Tibial nerve (tissue), 4 donors: Measurements from ENCODE around the gene MXI1. TPM values are rescaled to one million over a fixed set of nuclear protein-coding genes. Genes with fewer than 3 reads are reported as not detected.

Experiments used
- DNase-seq, 2 donors: peaks; one replicate each; pipeline ENCODE4 v3.0.0-alpha.2; 2019; ENCODE audit warnings: low spot score in 2 of 2
- H3K27ac ChIP-seq, 4 donors: fragments of 200-600 bp; sonication (generic) in 3 of 4; one replicate each; pipeline ENCODE4 v1.5.1; 2017 to 2019; ENCODE audit warnings: mild to moderate bottlenecking in 1 of 4
- H3K27me3 ChIP-seq, 2 donors: fragments of 200-600 bp; sonication (generic) in 1 of 2; one replicate each; pipeline versions ENCODE4 v1.5.1 to v1.6.0; 2017 to 2019
- H3K36me3 ChIP-seq, 3 donors: fragments of 200-600 bp; sonication (generic); one replicate each; pipeline ENCODE4 v1.5.1; 2018 to 2019
- H3K4me1 ChIP-seq, 4 donors: fragments of 200-600 bp; sonication (generic) in 3 of 4; one replicate each; pipeline ENCODE4 v1.5.1; 2017 to 2019
- H3K4me3 ChIP-seq, 4 donors: fragments of 200-600 bp; sonication (generic) in 3 of 4; one replicate each; pipeline ENCODE4 v1.5.1; 2017 to 2019; ENCODE audit warnings: mild to moderate bottlenecking in 1 of 4, moderate library complexity in 1 of 4
- H3K9me3 ChIP-seq, 4 donors: fragments of 200-600 bp; sonication (generic) in 3 of 4; one replicate each; pipeline ENCODE4 v1.5.1; 2017 to 2019
- EP300 ChIP-seq, 2 donors: sonication (generic); formaldehyde crosslinking; IDR thresholded peaks; one replicate each; pipeline ENCODE4 v1.6.1; 2017; ENCODE audit warnings: antibody characterized with exemption in 2 of 2, mild to moderate bottlenecking in 1 of 2
- POLR2A ChIP-seq, 2 donors: fragments of 450-650 bp; IDR thresholded peaks; one replicate each; pipeline ENCODE4 v1.6.1; 2017; ENCODE audit warnings: antibody characterized with exemption in 2 of 2, mild to moderate bottlenecking in 2 of 2, moderate library complexity in 2 of 2
- WGBS, 2 donors: methylation state at CpG; one replicate each; pipeline ENCODE4 v1.1.5; 2018; 5-methylcytosine and 5-hydroxymethylcytosine counted together
- total RNA-seq, 4 donors: library from RNA; depleted of rRNA; stranded (reverse); fragments of >200 nt; gene quantifications; one replicate each; pipeline ENCODE4 v1.1.0, GENCODE V29; 2016
- TF ChIP-seq, protein P1 (sequence below), 5 experiments: fragments of 200-600 bp in 3 of 5; fragments of 450-650 bp in 2 of 5; sonication (generic) in 3 of 5; IDR thresholded peaks; one replicate each; pipeline ENCODE4 v1.5.1; 2016 to 2019; ENCODE audit warnings: antibody characterized with exemption in 5 of 5, mild to moderate bottlenecking in 3 of 5, moderate library complexity in 2 of 5

MXI1 gene
- total RNA-seq, 4 donors from 2014 or later, result 103 to 131 (median 123) TPM

DNA sequence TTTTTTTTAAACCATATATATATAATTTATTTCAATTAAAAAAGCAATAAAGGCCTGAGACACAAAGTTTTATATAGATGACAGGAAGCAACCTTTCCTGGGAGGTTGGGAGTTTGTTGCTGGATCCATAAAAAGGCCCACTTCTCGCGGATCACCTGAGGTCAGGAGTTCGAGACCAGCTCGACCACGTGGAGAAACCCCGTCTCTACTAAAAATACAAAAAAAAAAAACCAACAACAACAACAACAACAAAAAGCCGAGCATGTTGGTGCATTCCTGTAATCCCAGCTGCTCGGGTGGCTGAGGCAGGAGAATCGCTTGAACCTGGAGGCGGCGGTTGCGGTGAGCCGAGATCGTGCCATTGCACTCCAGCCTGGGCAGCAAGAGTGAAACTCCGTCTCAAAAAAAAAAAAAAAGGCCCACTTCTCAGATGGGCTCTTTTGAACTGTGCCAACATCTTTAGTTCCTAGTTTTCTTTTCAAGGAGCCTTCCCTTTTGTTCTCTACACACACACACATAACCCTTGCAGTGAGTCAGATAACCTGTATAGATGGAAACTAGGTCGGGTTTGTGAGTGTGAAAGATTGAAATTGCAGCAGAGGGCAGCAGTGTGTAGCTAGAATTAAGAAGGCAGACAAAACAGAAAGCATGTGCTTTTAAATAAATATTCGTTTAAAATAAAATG is 98.5 kb downstream of the MXI1 start:
- 66 to 67% methylated on average over 17 of the region's 17 CpGs for WGBS, 2 donors
- H3K4me1 ChIP-seq, result peaks cover 0 to 38% (median 20%) of the 10 kb centered on the region in 4 donors
- no peaks in the 10 kb centered on the region for H3K9me3 ChIP-seq
- peak overlapping the region in 3 of 4 donors; percentile 88 to 94 (median 93) for H3K27ac ChIP-seq
- peak in 1 of 2 donors; percentile 69 for DNase-seq
- H3K27me3 ChIP-seq, result no peaks in the 10 kb centered on the region
- H3K4me3 ChIP-seq, result no peak overlapping the region
- H3K36me3 ChIP-seq, result peaks cover 0 to 19% (median 0%) of the 10 kb centered on the region in 3 donors
- TF ChIP-seq, protein P1, sequence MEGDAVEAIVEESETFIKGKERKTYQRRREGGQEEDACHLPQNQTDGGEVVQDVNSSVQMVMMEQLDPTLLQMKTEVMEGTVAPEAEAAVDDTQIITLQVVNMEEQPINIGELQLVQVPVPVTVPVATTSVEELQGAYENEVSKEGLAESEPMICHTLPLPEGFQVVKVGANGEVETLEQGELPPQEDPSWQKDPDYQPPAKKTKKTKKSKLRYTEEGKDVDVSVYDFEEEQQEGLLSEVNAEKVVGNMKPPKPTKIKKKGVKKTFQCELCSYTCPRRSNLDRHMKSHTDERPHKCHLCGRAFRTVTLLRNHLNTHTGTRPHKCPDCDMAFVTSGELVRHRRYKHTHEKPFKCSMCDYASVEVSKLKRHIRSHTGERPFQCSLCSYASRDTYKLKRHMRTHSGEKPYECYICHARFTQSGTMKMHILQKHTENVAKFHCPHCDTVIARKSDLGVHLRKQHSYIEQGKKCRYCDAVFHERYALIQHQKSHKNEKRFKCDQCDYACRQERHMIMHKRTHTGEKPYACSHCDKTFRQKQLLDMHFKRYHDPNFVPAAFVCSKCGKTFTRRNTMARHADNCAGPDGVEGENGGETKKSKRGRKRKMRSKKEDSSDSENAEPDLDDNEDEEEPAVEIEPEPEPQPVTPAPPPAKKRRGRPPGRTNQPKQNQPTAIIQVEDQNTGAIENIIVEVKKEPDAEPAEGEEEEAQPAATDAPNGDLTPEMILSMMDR (IDR thresholded peaks at IDR 0.05), result peak; percentile 47 to 76 (median 58)
- TF ChIP-seq EP300 (IDR thresholded peaks at IDR 0.05) (peak; percentile 28 to 34), POLR2A (IDR thresholded peaks at IDR 0.05) (no peak)

- 10 to 12% methylated on average over 2 of the region's 2 CpGs for WGBS, 2 donors
- Histone ChIP-seq H3K4me3 (no peak overlapping the region), H3K4me1 (peaks cover 0 to 36% (median 18%) of the 10 kb centered on the region in 4 donors), H3K27me3 (no peaks in the 10 kb centered on the region), H3K36me3 (peaks cover 0 to 14% (median 0%) of the 10 kb centered on the region in 3 donors), H3K9me3 (no peaks in the 10 kb centered on the region), H3K27ac (peak overlapping the region in 1 of 4 donors; percentile 94)
- TF ChIP-seq POLR2A (IDR thresholded peaks at IDR 0.05), result no peak
- TF ChIP-seq EP300 (IDR thresholded peaks at IDR 0.05), result no peak
- TF ChIP-seq, protein P1 (IDR thresholded peaks at IDR 0.05), result no peak
- no peak for DNase-seq
Measured at GRCh38 chr10:110306452-110306768, 99.0 kb downstream of the MXI1 start.

DNA sequence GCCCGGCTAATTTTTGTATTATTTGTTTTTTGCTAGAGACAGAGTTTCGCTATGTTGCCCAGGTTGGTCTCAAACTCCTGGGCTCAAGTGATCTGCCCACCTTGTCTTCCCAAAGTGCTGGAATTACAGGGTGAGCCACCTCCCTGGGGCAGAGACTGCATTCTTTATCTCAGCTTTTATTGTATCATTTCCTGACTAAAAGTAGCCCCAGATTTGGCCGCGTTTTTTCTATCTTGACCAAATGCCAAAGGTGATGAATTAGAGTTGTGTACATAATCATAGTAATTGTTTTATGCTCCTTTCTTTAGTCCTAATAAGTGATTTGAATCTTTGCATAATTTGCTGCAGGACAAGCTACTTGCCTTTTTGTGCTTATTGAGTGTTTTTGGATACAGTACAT is 100.4 kb downstream of the MXI1 start:
- 57 to 60% methylated on average over 4 of the region's 4 CpGs for WGBS, 2 donors
- H3K9me3 ChIP-seq, result no peaks in the 10 kb centered on the region
- no peak overlapping the region for H3K4me3 ChIP-seq
- H3K36me3 ChIP-seq, result peaks cover 0 to under 1% (median 0%) of the 10 kb centered on the region in 3 donors
- no peak for TF ChIP-seq EP300 (IDR thresholded peaks at IDR 0.05)
- TF ChIP-seq, protein P1 (IDR thresholded peaks at IDR 0.05), result no peak
- no peak for TF ChIP-seq POLR2A (IDR thresholded peaks at IDR 0.05)
- no peak overlapping the region for H3K27ac ChIP-seq
- peaks cover 0 to 25% (median 15%) of the 10 kb centered on the region in 4 donors for H3K4me1 ChIP-seq
- no peak for DNase-seq
- no peaks in the 10 kb centered on the region for H3K27me3 ChIP-seq

DNA sequence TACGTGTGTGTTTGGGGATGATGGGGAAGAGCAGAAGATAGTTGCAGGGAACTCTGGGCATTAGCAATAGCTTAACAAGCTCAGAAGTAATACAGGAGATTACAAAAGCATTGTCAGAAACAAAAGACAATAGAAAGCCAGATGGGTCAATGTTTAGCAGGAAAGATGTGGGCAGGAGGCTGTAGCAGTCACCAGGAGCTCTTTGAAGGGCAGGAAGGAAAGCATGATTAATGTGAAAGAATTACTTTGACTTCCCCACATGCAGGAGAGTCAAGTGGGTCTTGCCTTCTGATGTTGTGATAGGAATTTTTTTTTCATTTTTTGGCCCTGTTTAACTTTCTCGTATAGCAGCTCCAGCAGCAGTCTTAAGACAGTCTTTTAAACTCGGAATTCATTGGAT is 103.3 kb downstream of the MXI1 start:
- TF ChIP-seq EP300 (IDR thresholded peaks at IDR 0.05) (no peak), POLR2A (IDR thresholded peaks at IDR 0.05) (no peak)
- TF ChIP-seq, protein P1 (IDR thresholded peaks at IDR 0.05), result no peak
- DNase-seq, result no peak
- Histone ChIP-seq H3K4me3 (no peak overlapping the region), H3K27me3 (no peaks in the 10 kb centered on the region), H3K36me3 (no peaks in the 10 kb centered on the region), H3K4me1 (peaks cover 0 to 7% (median 2%) of the 10 kb centered on the region in 4 donors), H3K27ac (no peak overlapping the region), H3K9me3 (no peaks in the 10 kb centered on the region)
- WGBS, 2 donors, result 46 to 49% methylated on average over 3 of the region's 3 CpGs

DNA sequence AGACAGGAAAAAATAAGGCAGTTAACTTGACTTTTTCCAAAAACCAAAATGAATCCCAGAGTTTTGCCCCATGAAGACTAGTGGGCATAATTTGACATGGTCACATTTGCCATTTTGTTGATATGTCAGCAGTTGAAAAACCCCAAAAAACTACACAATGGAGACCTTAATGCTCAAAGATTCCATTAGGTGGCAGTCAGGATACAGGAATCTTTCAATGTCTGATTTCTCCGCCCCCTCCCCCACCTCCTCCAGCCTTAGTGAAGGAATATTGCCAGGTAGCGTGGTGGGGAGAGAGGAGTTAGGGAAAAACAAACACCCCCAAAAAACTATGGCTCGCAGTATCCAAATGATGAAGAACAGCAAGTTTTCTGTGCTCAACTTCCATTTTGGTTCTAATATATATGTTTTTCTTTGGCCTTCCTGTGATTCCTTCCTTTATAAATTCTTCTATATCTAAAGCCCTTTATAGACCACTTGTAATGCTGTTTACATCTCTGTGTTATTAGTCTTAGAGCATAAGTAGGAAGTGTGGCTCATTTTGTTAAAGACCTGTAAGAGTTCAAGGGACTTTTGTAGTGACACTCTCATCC is 104.0 kb downstream of the MXI1 start:
- H3K4me1 ChIP-seq, result peaks cover 0 to 6% (median 0%) of the 10 kb centered on the region in 4 donors
- H3K9me3 ChIP-seq, result no peaks in the 10 kb centered on the region
- TF ChIP-seq, protein P1 (IDR thresholded peaks at IDR 0.05), result peak; percentile 39 to 73 (median 57)
- no peak for TF ChIP-seq EP300 (IDR thresholded peaks at IDR 0.05)
- H3K36me3 ChIP-seq, result no peaks in the 10 kb centered on the region
- H3K4me3 ChIP-seq, result no peak overlapping the region
- peak in 1 of 2 donors; percentile 62 for DNase-seq
- no peak overlapping the region for H3K27ac ChIP-seq
- 3 to 5% methylated on average over 3 of the region's 3 CpGs for WGBS, 2 donors
- no peaks in the 10 kb centered on the region for H3K27me3 ChIP-seq
